HEK293 (cell line): ENCODE measurements around the gene ITPRIPL2.
A peak's percentile ranks its signal among the peaks of the same experiment; 100 is the strongest.

Source experiments
- BCL11A ChIP-seq: fragments of 450-650 bp; formaldehyde crosslinking; IDR thresholded peaks from 2 replicates; pipeline ENCODE4 v1.5.1; 2016; ENCODE audit warnings: low read depth, missing biosample characterization, missing genetic modification characterization
- EGR2 ChIP-seq: fragments of 450-650 bp; formaldehyde crosslinking; IDR thresholded peaks from 2 replicates; pipeline ENCODE4 v1.5.1; 2016; ENCODE audit warnings: low read depth, missing biosample characterization, missing genetic modification characterization
- GFI1B ChIP-seq: fragments of 450-650 bp; formaldehyde crosslinking; IDR thresholded peaks from 2 replicates; pipeline ENCODE4 v1.5.1; 2016; ENCODE audit warnings: missing biosample characterization, missing genetic modification characterization
- HOXD13 ChIP-seq: sonication (generic); formaldehyde crosslinking; IDR thresholded peaks from 2 replicates; pipeline ENCODE4 v1.8.0; 2022; ENCODE audit warnings: missing genetic modification reagents, borderline replicate concordance
- KLF8 ChIP-seq: fragments of 450-650 bp; formaldehyde crosslinking; IDR thresholded peaks from 2 replicates; pipeline ENCODE4 v1.5.1; 2016; ENCODE audit warnings: missing biosample characterization, missing genetic modification characterization
- MYNN ChIP-seq: fragments of 450-650 bp; formaldehyde crosslinking; IDR thresholded peaks from 2 replicates; pipeline ENCODE4 v1.5.1; 2016; ENCODE audit warnings: missing biosample characterization, missing genetic modification characterization, borderline replicate concordance
- MZF1 ChIP-seq: fragments of 450-650 bp; formaldehyde crosslinking; IDR thresholded peaks from 2 replicates; pipeline ENCODE4 v1.5.1; 2017; ENCODE audit warnings: missing biosample characterization, missing genetic modification characterization, borderline replicate concordance
- PRDM1 ChIP-seq: fragments of 450-650 bp; formaldehyde crosslinking; IDR thresholded peaks from 2 replicates; pipeline ENCODE4; 2016; ENCODE audit warnings: missing biosample characterization, missing genetic modification characterization
- RBAK ChIP-seq: fragments of 450-650 bp; formaldehyde crosslinking; IDR thresholded peaks from 2 replicates; pipeline ENCODE4 v1.5.1; 2016; ENCODE audit warnings: missing biosample characterization, missing genetic modification characterization
- SETDB1 ChIP-seq: IDR thresholded peaks from one replicate; pipeline ENCODE4 v1.6.1; 2017; ENCODE audit warnings: mild to moderate bottlenecking, low read length, moderate library complexity, mixed read lengths; ENCODE audit not compliant: insufficient read length
- ZNF112 ChIP-seq: fragments of 450-650 bp; formaldehyde crosslinking; IDR thresholded peaks from 2 replicates; pipeline ENCODE4 v1.5.0; 2017; ENCODE audit warnings: missing biosample characterization, missing genetic modification characterization
- ZNF155 ChIP-seq: fragments of 450-650 bp; formaldehyde crosslinking; IDR thresholded peaks from 2 replicates; pipeline ENCODE4 v1.5.1; 2016; ENCODE audit warnings: missing biosample characterization, missing genetic modification characterization
- ZNF184 ChIP-seq: fragments of 450-650 bp; IDR thresholded peaks from 2 replicates; pipeline ENCODE4 v1.5.1; 2018; ENCODE audit warnings: missing biosample characterization, mild to moderate bottlenecking, missing genetic modification characterization
- ZNF324 ChIP-seq: fragments of 450-650 bp; formaldehyde crosslinking; IDR thresholded peaks from 2 replicates; pipeline ENCODE4 v1.5.1; 2016; ENCODE audit warnings: missing biosample characterization, missing genetic modification characterization
- ZNF341 ChIP-seq: fragments of 450-650 bp; formaldehyde crosslinking; IDR thresholded peaks from 2 replicates; pipeline ENCODE4; 2016; ENCODE audit warnings: low read depth, missing biosample characterization, missing genetic modification characterization
- ZNF366 ChIP-seq: fragments of 450-650 bp; formaldehyde crosslinking; conservative IDR thresholded peaks from 2 replicates; pipeline ENCODE4 v1.5.1; 2016; ENCODE audit warnings: missing biosample characterization, missing genetic modification characterization
- ZNF391 ChIP-seq: fragments of 450-650 bp; formaldehyde crosslinking; IDR thresholded peaks from 2 replicates; pipeline ENCODE4 v1.5.1; 2016; ENCODE audit warnings: low read depth, missing biosample characterization, missing genetic modification characterization, borderline replicate concordance
- ZNF394 ChIP-seq: fragments of 450-650 bp; formaldehyde crosslinking; IDR thresholded peaks from 2 replicates; pipeline ENCODE4 v1.5.1; 2016; ENCODE audit warnings: missing biosample characterization, missing genetic modification characterization, mild to moderate bottlenecking, moderate library complexity, borderline replicate concordance
- ZNF404 ChIP-seq: fragments of 450-650 bp; formaldehyde crosslinking; IDR thresholded peaks from 2 replicates; pipeline ENCODE4 v1.5.1; 2017; ENCODE audit warnings: missing biosample characterization, missing genetic modification characterization
- ZNF501 ChIP-seq: fragments of 450-650 bp; formaldehyde crosslinking; IDR thresholded peaks from 2 replicates; pipeline ENCODE4 v1.5.1; 2016; ENCODE audit warnings: missing biosample characterization, missing genetic modification characterization
- ZNF558 ChIP-seq: fragments of 450-650 bp; formaldehyde crosslinking; IDR thresholded peaks from 2 replicates; pipeline ENCODE4 v1.5.1; 2016; ENCODE audit warnings: missing biosample characterization, missing genetic modification characterization
- ZNF610 ChIP-seq: fragments of 450-650 bp; formaldehyde crosslinking; IDR thresholded peaks from 2 replicates; pipeline ENCODE4 v1.5.1; 2016; ENCODE audit warnings: missing biosample characterization, missing genetic modification characterization, borderline replicate concordance
- ZNF621 ChIP-seq: fragments of 450-650 bp; formaldehyde crosslinking; IDR thresholded peaks from 2 replicates; pipeline ENCODE4 v1.5.1; 2017; ENCODE audit warnings: missing biosample characterization, missing genetic modification characterization
- ZNF624 ChIP-seq: fragments of 450-650 bp; formaldehyde crosslinking; IDR thresholded peaks from 2 replicates; pipeline ENCODE4 v1.5.1; 2017; ENCODE audit warnings: missing biosample characterization, missing genetic modification characterization
- ZNF660 ChIP-seq: fragments of 450-650 bp; IDR thresholded peaks from 2 replicates; pipeline ENCODE4 v1.5.1; 2018; ENCODE audit warnings: missing biosample characterization, mild to moderate bottlenecking, missing genetic modification characterization
- ZNF701 ChIP-seq: fragments of 450-650 bp; formaldehyde crosslinking; IDR thresholded peaks from 2 replicates; pipeline ENCODE4 v1.5.1; 2016; ENCODE audit warnings: missing biosample characterization, missing genetic modification characterization
- ZNF768 ChIP-seq: fragments of 450-650 bp; formaldehyde crosslinking; IDR thresholded peaks from 2 replicates; pipeline ENCODE4 v1.5.1; 2018; ENCODE audit warnings: missing biosample characterization, mild to moderate bottlenecking, missing genetic modification characterization
- ZNF785 ChIP-seq: fragments of 450-650 bp; formaldehyde crosslinking; IDR thresholded peaks from 2 replicates; pipeline ENCODE4 v1.5.1; 2016; ENCODE audit warnings: missing biosample characterization, missing genetic modification characterization
- ZNF791 ChIP-seq: fragments of 450-650 bp; formaldehyde crosslinking; IDR thresholded peaks from 2 replicates; pipeline ENCODE4 v1.5.1; 2016; ENCODE audit warnings: missing biosample characterization, missing genetic modification characterization
- ZNF843 ChIP-seq: fragments of 450-650 bp; formaldehyde crosslinking; IDR thresholded peaks from 2 replicates; pipeline ENCODE4 v1.5.1; 2016; ENCODE audit warnings: missing biosample characterization, missing genetic modification characterization
- ZSCAN30 ChIP-seq: fragments of 450-650 bp; IDR thresholded peaks from 2 replicates; pipeline ENCODE4 v1.5.1; 2018; ENCODE audit warnings: missing biosample characterization, mild to moderate bottlenecking, missing genetic modification characterization, moderate library complexity
- ZXDB ChIP-seq: fragments of 450-650 bp; formaldehyde crosslinking; IDR thresholded peaks from 2 replicates; pipeline ENCODE4 v1.5.1; 2016; ENCODE audit warnings: missing biosample characterization, missing genetic modification characterization
- TF ChIP-seq, protein P1 (sequence below): fragments of 450-650 bp; formaldehyde crosslinking; IDR thresholded peaks from 2 replicates; pipeline ENCODE4 v1.5.1; 2016; ENCODE audit warnings: missing biosample characterization, missing genetic modification characterization
- TF ChIP-seq, protein P2 (sequence below): fragments of 450-650 bp; IDR thresholded peaks from 2 replicates; pipeline ENCODE4 v1.5.1; 2018; ENCODE audit warnings: missing biosample characterization, mild to moderate bottlenecking, missing genetic modification characterization
- TF ChIP-seq, protein P3 (sequence below): fragments of 450-650 bp; formaldehyde crosslinking; IDR thresholded peaks from 2 replicates; pipeline ENCODE4 v1.5.1; 2016; ENCODE audit warnings: missing biosample characterization, missing genetic modification characterization, low read depth
- TF ChIP-seq, protein P4 (sequence below): fragments of 450-650 bp; formaldehyde crosslinking; IDR thresholded peaks from 2 replicates; pipeline ENCODE4 v1.5.1; 2016; ENCODE audit warnings: missing biosample characterization, missing genetic modification characterization

Gene ITPRIPL2

DNA sequence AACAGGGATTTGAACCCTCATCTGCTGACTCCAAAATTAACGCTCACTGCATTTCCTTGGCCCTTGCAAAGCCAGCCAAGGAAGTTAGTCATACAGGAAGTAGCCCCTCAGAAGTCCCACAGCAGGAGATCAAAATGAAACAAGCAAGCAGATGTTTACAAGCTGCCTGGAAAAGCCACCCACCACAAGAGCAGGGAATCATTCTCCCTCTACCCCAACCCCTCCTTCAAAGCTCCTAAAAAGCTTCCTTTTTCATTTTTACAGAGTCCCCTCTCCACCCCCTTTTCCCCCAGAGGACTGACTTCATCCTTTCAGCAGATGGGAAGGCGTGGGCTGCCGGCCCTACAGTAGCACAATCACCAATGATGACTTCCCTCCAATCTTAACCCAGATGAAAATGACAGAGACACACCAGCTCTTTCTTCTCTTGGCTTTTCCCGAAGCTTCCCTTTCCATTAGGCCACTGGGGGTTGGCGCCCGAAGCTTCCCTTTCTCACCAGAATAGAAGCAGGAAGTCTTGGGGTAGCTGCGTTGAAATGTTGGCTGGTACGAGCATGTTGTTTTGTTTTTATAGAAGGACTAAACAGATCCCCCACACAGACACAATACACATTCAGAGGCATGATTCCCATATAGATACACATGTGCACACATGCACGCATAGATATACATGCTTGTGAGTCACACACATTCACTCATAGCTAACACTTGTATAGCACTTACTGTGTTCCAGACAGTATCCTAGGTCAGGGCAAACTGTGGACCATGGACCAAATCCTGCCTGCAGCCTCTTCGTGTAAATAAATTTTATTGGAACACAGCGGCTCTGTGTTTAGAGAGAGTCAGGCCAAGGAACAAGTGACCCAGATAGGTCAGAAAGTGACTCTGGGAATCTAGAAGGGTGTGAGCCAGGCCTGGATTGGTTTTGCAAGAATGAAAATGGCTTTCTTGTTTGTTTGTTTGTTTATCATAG lies 17.4 kb downstream of the ITPRIPL2 start (continued):
- TF ChIP-seq ZNF341 (peak; percentile 58), ZNF843 (no peak), MZF1 (tag by site-specific recombination) (no peak), ZNF624 (no peak), ZXDB (tag by site-specific recombination) (peak; percentile 54), ZNF701 (no peak), MYNN (tag by site-specific recombination) (no peak), ZNF404 (tag by site-specific recombination) (no peak), ZNF366 (tag by site-specific recombination) (peak; percentile 51; the same call in 1 of the 2 replicates), ZNF112 (tag by site-specific recombination) (no peak), ZNF610 (no peak), KLF8 (tag by site-specific recombination) (peak; percentile 50; the same call in 1 of the 2 replicates), ZNF621 (tag by site-specific recombination) (no peak), EGR2 (tag by site-specific recombination) (peak; percentile 85), ZSCAN30 (no peak), ZNF184 (tag by site-specific recombination) (peak; percentile 32; the same call in 1 of the 2 replicates), RBAK (tag by site-specific recombination) (no peak), ZNF558 (no peak), GFI1B (tag by site-specific recombination) (no peak), ZNF324 (tag by site-specific recombination) (peak; percentile 42; the same call in 1 of the 2 replicates), ZNF768 (tag by site-specific recombination) (no peak), ZNF155 (no peak), ZNF785 (tag by site-specific recombination) (no peak), ZNF394 (tag by site-specific recombination) (no peak; the same call in 1 of the 2 replicates), ZNF791 (tag by site-specific recombination) (no peak), ZNF391 (tag by site-specific recombination) (no peak), PRDM1 (tag by site-specific recombination) (no peak), ZNF660 (tag by site-specific recombination) (peak; percentile 64; the same call in 1 of the 2 replicates), HOXD13 (CRISPR knock-in tag) (no peak), BCL11A (tag by site-specific recombination) (no peak), SETDB1 (no peak), ZNF501 (tag by site-specific recombination) (no peak)
- TF ChIP-seq, protein P1, sequence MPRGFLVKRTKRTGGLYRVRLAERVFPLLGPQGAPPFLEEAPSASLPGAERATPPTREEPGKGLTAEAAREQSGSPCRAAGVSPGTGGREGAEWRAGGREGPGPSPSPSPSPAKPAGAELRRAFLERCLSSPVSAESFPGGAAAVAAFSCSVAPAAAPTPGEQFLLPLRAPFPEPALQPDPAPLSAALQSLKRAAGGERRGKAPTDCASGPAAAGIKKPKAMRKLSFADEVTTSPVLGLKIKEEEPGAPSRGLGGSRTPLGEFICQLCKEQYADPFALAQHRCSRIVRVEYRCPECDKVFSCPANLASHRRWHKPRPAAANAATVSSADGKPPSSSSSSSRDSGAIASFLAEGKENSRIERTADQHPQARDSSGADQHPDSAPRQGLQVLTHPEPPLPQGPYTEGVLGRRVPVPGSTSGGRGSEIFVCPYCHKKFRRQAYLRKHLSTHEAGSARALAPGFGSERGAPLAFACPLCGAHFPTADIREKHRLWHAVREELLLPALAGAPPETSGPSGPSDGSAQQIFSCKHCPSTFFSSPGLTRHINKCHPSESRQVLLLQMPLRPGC = no peak; the same call in 1 of the 2 replicates
- TF ChIP-seq, protein P2, sequence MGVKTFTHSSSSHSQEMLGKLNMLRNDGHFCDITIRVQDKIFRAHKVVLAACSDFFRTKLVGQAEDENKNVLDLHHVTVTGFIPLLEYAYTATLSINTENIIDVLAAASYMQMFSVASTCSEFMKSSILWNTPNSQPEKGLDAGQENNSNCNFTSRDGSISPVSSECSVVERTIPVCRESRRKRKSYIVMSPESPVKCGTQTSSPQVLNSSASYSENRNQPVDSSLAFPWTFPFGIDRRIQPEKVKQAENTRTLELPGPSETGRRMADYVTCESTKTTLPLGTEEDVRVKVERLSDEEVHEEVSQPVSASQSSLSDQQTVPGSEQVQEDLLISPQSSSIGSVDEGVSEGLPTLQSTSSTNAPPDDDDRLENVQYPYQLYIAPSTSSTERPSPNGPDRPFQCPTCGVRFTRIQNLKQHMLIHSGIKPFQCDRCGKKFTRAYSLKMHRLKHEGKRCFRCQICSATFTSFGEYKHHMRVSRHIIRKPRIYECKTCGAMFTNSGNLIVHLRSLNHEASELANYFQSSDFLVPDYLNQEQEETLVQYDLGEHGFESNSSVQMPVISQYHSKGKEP (tag by site-specific recombination) = no peak
- TF ChIP-seq, protein P3, sequence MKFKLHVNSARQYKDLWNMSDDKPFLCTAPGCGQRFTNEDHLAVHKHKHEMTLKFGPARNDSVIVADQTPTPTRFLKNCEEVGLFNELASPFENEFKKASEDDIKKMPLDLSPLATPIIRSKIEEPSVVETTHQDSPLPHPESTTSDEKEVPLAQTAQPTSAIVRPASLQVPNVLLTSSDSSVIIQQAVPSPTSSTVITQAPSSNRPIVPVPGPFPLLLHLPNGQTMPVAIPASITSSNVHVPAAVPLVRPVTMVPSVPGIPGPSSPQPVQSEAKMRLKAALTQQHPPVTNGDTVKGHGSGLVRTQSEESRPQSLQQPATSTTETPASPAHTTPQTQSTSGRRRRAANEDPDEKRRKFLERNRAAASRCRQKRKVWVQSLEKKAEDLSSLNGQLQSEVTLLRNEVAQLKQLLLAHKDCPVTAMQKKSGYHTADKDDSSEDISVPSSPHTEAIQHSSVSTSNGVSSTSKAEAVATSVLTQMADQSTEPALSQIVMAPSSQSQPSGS (tag by site-specific recombination) = no peak
- TF ChIP-seq, protein P4, sequence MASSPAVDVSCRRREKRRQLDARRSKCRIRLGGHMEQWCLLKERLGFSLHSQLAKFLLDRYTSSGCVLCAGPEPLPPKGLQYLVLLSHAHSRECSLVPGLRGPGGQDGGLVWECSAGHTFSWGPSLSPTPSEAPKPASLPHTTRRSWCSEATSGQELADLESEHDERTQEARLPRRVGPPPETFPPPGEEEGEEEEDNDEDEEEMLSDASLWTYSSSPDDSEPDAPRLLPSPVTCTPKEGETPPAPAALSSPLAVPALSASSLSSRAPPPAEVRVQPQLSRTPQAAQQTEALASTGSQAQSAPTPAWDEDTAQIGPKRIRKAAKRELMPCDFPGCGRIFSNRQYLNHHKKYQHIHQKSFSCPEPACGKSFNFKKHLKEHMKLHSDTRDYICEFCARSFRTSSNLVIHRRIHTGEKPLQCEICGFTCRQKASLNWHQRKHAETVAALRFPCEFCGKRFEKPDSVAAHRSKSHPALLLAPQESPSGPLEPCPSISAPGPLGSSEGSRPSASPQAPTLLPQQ (tag by site-specific recombination) = no peak
